Nephron progenitor cell (in vitro differentiated cells): ENCODE data around the gene GCNT2.
A peak's percentile ranks its signal among the peaks of the same experiment; 100 is the strongest.

Experiments used
- DNase-seq: peaks from one replicate; pipeline ENCODE4 v3.0.0; 2021
- H3K27ac Mint-ChIP-seq: 2 replicates; pipeline ENCODE4 v1.8.0; 2021; ENCODE audit warnings: mild to moderate bottlenecking, moderate library complexity, mixed read lengths
- H3K27me3 Mint-ChIP-seq: 2 replicates; pipeline ENCODE4 v1.8.0; 2021; ENCODE audit warnings: mild to moderate bottlenecking, low read depth, mixed read lengths; ENCODE audit not compliant: poor library complexity
- H3K36me3 Mint-ChIP-seq: 2 replicates; pipeline ENCODE4 v1.8.0; 2021; ENCODE audit warnings: low read depth, mixed read lengths
- H3K4me1 Mint-ChIP-seq: 2 replicates; pipeline ENCODE4 v1.8.0; 2021; ENCODE audit warnings: mixed read lengths
- H3K4me3 Mint-ChIP-seq: 2 replicates; pipeline ENCODE4 v1.8.0; 2021; ENCODE audit warnings: mild to moderate bottlenecking, moderate library complexity, mixed read lengths
- H3K9me3 Mint-ChIP-seq: 2 replicates; pipeline ENCODE4 v1.8.0; 2021; ENCODE audit warnings: mild to moderate bottlenecking, moderate library complexity, mixed read lengths
- CTCF ChIP-seq: fragments of 200-600 bp; sonication (generic); IDR thresholded peaks from 2 replicates; pipeline ENCODE4 v1.5.0; 2021; ENCODE audit warnings: antibody characterized with exemption

The GCNT2 gene

GRCh38 chr6:10559522-10560152 is 38.5 kb downstream of the GCNT2 start:
- H3K27me3 Mint-ChIP-seq, result peaks cover 2% of the 10 kb centered on the region
- peaks cover 91% of the 10 kb centered on the region for H3K4me1 Mint-ChIP-seq
- DNase-seq, result no peak
- no peaks in the 10 kb centered on the region for H3K9me3 Mint-ChIP-seq
- H3K36me3 Mint-ChIP-seq, result peaks cover 10% of the 10 kb centered on the region
- H3K27ac Mint-ChIP-seq, result peak overlapping the region; percentile 91
- H3K4me3 Mint-ChIP-seq, result peak overlapping the region; percentile 91
- no peak for TF ChIP-seq CTCF

GRCh38 chr6:10561611-10562199 is 40.6 kb downstream of the GCNT2 start:
- H3K27me3 Mint-ChIP-seq, result no peaks in the 10 kb centered on the region
- peaks cover 21% of the 10 kb centered on the region for H3K36me3 Mint-ChIP-seq
- H3K27ac Mint-ChIP-seq, result peak overlapping the region; percentile 91
- peaks cover 86% of the 10 kb centered on the region for H3K4me1 Mint-ChIP-seq
- no peak for DNase-seq
- TF ChIP-seq CTCF, result no peak
- H3K9me3 Mint-ChIP-seq, result no peaks in the 10 kb centered on the region
- H3K4me3 Mint-ChIP-seq, result peak overlapping the region; percentile 91

- no peak for DNase-seq
- Mint-ChIP-seq H3K27ac (peak overlapping the region; percentile 79), H3K36me3 (peaks cover 51% of the 10 kb centered on the region)
These were observed 44.0 kb downstream of the GCNT2 start for GRCh38 chr6:10564975-10565673.

GRCh38 chr6:10565913-10566312 is 44.8 kb downstream of the GCNT2 start:
- no peak for TF ChIP-seq CTCF
- no peak for DNase-seq
- H3K9me3 Mint-ChIP-seq, result no peaks in the 10 kb centered on the region
- H3K27me3 Mint-ChIP-seq, result peaks cover 12% of the 10 kb centered on the region
- H3K4me3 Mint-ChIP-seq, result no peak overlapping the region
- H3K27ac Mint-ChIP-seq, result peak overlapping the region; percentile 80
- peaks cover 58% of the 10 kb centered on the region for H3K36me3 Mint-ChIP-seq
- peaks cover 44% of the 10 kb centered on the region for H3K4me1 Mint-ChIP-seq

More at GRCh38 chr6:10564975-10565673, 44.0 kb downstream of the GCNT2 start:
- Mint-ChIP-seq H3K4me3 (peak overlapping the region; percentile 26), H3K27me3 (peaks cover 8% of the 10 kb centered on the region), H3K4me1 (peaks cover 52% of the 10 kb centered on the region), H3K9me3 (no peaks in the 10 kb centered on the region)
- no peak for TF ChIP-seq CTCF

GRCh38 chr6:10567256-10568026 is 46.3 kb downstream of the GCNT2 start:
- Mint-ChIP-seq H3K27me3 (peaks cover 14% of the 10 kb centered on the region), H3K4me3 (no peak overlapping the region), H3K27ac (no peak overlapping the region), H3K36me3 (peaks cover 66% of the 10 kb centered on the region), H3K9me3 (no peaks in the 10 kb centered on the region), H3K4me1 (peaks cover 29% of the 10 kb centered on the region)
- DNase-seq, result no peak
- TF ChIP-seq CTCF, result no peak
